ENCODE results near the gene KLK3. TPM values are rescaled to one million over a fixed set of nuclear protein-coding genes. Genes with fewer than 3 reads are reported as not detected.
A peak's percentile ranks its signal among the peaks of the same experiment; 100 is the strongest.

Gene KLK3
- total RNA-seq, 1 donor from 2014 or later, result not detected

GRCh38 chr19:50835785-50836542 lies 18.8 kb upstream of the KLK3 start:
- Mint-ChIP-seq H3K27me3 (ENCODE audit: unreplicated experiment) (peaks cover 16% of the 10 kb centered on the region), H3K27ac (ENCODE audit: unreplicated experiment) (no peak overlapping the region), H3K4me3 (ENCODE audit: unreplicated experiment) (peak overlapping the region; percentile 87), H3K36me3 (ENCODE audit: low read depth, unreplicated experiment) (no peaks in the 10 kb centered on the region), H3K4me1 (ENCODE audit: unreplicated experiment) (no peaks in the 10 kb centered on the region), H3K9me3 (ENCODE audit: unreplicated experiment) (no peaks in the 10 kb centered on the region)
- no peak for TF ChIP-seq CTCF (IDR thresholded peaks at IDR 0.05; ENCODE audit: unreplicated experiment)
- peak; percentile 85 for DNase-seq (ENCODE audit: low spot score)

- no peak for DNase-seq (ENCODE audit: low spot score)
- no peak for TF ChIP-seq CTCF (IDR thresholded peaks at IDR 0.05; ENCODE audit: unreplicated experiment)
- Mint-ChIP-seq H3K4me3 (ENCODE audit: unreplicated experiment) (peak overlapping the region; percentile 86), H3K27ac (ENCODE audit: unreplicated experiment) (no peak overlapping the region), H3K9me3 (ENCODE audit: unreplicated experiment) (no peaks in the 10 kb centered on the region), H3K27me3 (ENCODE audit: unreplicated experiment) (peaks cover 19% of the 10 kb centered on the region), H3K4me1 (ENCODE audit: unreplicated experiment) (no peaks in the 10 kb centered on the region), H3K36me3 (ENCODE audit: low read depth, unreplicated experiment) (no peaks in the 10 kb centered on the region)
Observed at GRCh38 chr19:50836543-50837195, 18.0 kb upstream of the KLK3 start.

- H3K4me1 Mint-ChIP-seq (ENCODE audit: unreplicated experiment), result no peaks in the 10 kb centered on the region
- no peak for DNase-seq (ENCODE audit: low spot score)
- no peak for TF ChIP-seq CTCF (IDR thresholded peaks at IDR 0.05; ENCODE audit: unreplicated experiment)
- H3K27ac Mint-ChIP-seq (ENCODE audit: unreplicated experiment), result no peak overlapping the region
- H3K4me3 Mint-ChIP-seq (ENCODE audit: unreplicated experiment), result peak overlapping the region; percentile 9
- H3K27me3 Mint-ChIP-seq (ENCODE audit: unreplicated experiment), result peaks cover 21% of the 10 kb centered on the region
- H3K9me3 Mint-ChIP-seq (ENCODE audit: unreplicated experiment), result no peaks in the 10 kb centered on the region
- no peaks in the 10 kb centered on the region for H3K36me3 Mint-ChIP-seq (ENCODE audit: low read depth, unreplicated experiment)
Observed at GRCh38 chr19:50837300-50837699, 17.4 kb upstream of the KLK3 start.

GRCh38 chr19:50838239-50838638 lies 16.5 kb upstream of the KLK3 start:
- no peaks in the 10 kb centered on the region for H3K4me1 Mint-ChIP-seq (ENCODE audit: unreplicated experiment)
- peaks cover 21% of the 10 kb centered on the region for H3K27me3 Mint-ChIP-seq (ENCODE audit: unreplicated experiment)
- DNase-seq (ENCODE audit: low spot score), result no peak
- no peaks in the 10 kb centered on the region for H3K36me3 Mint-ChIP-seq (ENCODE audit: low read depth, unreplicated experiment)
- no peaks in the 10 kb centered on the region for H3K9me3 Mint-ChIP-seq (ENCODE audit: unreplicated experiment)
- peak overlapping the region; percentile 30 for H3K27ac Mint-ChIP-seq (ENCODE audit: unreplicated experiment)
- no peak for TF ChIP-seq CTCF (IDR thresholded peaks at IDR 0.05; ENCODE audit: unreplicated experiment)
- peak overlapping the region; percentile 62 for H3K4me3 Mint-ChIP-seq (ENCODE audit: unreplicated experiment)

Data from endothelial cell (in vitro differentiated cells).